Measurements from ENCODE around the gene ADAT3. TPM values are rescaled to one million over a fixed set of nuclear protein-coding genes. Genes with fewer than 3 reads are reported as not detected.

The ADAT3 gene
- total RNA-seq, 1 donor from 2014 or later = 18.4 TPM

GRCh38 chr19:1933942-1934341, 28.7 kb downstream of the ADAT3 start:
- H3K4me1 ChIP-seq = peaks cover 3 to 9% of the 10 kb centered on the region in 2 donors
- H3K27me3 ChIP-seq = no peaks in the 10 kb centered on the region
- TF ChIP-seq, protein P1, sequence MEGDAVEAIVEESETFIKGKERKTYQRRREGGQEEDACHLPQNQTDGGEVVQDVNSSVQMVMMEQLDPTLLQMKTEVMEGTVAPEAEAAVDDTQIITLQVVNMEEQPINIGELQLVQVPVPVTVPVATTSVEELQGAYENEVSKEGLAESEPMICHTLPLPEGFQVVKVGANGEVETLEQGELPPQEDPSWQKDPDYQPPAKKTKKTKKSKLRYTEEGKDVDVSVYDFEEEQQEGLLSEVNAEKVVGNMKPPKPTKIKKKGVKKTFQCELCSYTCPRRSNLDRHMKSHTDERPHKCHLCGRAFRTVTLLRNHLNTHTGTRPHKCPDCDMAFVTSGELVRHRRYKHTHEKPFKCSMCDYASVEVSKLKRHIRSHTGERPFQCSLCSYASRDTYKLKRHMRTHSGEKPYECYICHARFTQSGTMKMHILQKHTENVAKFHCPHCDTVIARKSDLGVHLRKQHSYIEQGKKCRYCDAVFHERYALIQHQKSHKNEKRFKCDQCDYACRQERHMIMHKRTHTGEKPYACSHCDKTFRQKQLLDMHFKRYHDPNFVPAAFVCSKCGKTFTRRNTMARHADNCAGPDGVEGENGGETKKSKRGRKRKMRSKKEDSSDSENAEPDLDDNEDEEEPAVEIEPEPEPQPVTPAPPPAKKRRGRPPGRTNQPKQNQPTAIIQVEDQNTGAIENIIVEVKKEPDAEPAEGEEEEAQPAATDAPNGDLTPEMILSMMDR (IDR thresholded peaks at IDR 0.05) = no peak
- intact Hi-C loops (cut with DNase I) = no loop called here
- H3K36me3 ChIP-seq = no peaks in the 10 kb centered on the region
- H3K9me3 ChIP-seq = no peaks in the 10 kb centered on the region
- H3K4me3 ChIP-seq = no peak overlapping the region
- DNase-seq (ENCODE audit: low spot score in 2 of 2) = no peak
- no peak overlapping the region for H3K27ac ChIP-seq

GRCh38 chr19:1935484-1936208, 30.4 kb downstream of the ADAT3 start:
- Histone ChIP-seq H3K27me3 (no peaks in the 10 kb centered on the region), H3K36me3 (no peaks in the 10 kb centered on the region), H3K27ac (no peak overlapping the region), H3K4me1 (peaks cover 4 to 5% of the 10 kb centered on the region in 2 donors), H3K9me3 (no peaks in the 10 kb centered on the region), H3K4me3 (no peak overlapping the region)
- intact Hi-C loops (cut with DNase I) = no loop called here
- TF ChIP-seq, protein P1 (IDR thresholded peaks at IDR 0.05) = no peak
- no peak for DNase-seq (ENCODE audit: low spot score in 2 of 2)

GRCh38 chr19:1936430-1936829, 31.2 kb downstream of the ADAT3 start:
- intact Hi-C loops (cut with DNase I) = no loop called here
- DNase-seq (ENCODE audit: low spot score in 2 of 2) = no peak
- H3K36me3 ChIP-seq = no peaks in the 10 kb centered on the region
- H3K27me3 ChIP-seq = no peaks in the 10 kb centered on the region
- H3K9me3 ChIP-seq = no peaks in the 10 kb centered on the region
- H3K4me3 ChIP-seq = no peak overlapping the region
- H3K4me1 ChIP-seq = peaks cover 4 to 5% of the 10 kb centered on the region in 2 donors
- TF ChIP-seq, protein P1 (IDR thresholded peaks at IDR 0.05) = no peak
- no peak overlapping the region for H3K27ac ChIP-seq

- DNase-seq (ENCODE audit: low spot score in 2 of 2) = no peak
- TF ChIP-seq, protein P1 (IDR thresholded peaks at IDR 0.05) = no peak
- H3K36me3 ChIP-seq = no peaks in the 10 kb centered on the region
- intact Hi-C loops (cut with DNase I) = no loop called here
- no peaks in the 10 kb centered on the region for H3K27me3 ChIP-seq
- no peaks in the 10 kb centered on the region for H3K9me3 ChIP-seq
- no peak overlapping the region for H3K27ac ChIP-seq
- H3K4me1 ChIP-seq = peaks cover 4 to 5% of the 10 kb centered on the region in 2 donors
- H3K4me3 ChIP-seq = no peak overlapping the region
These were observed 31.9 kb downstream of the ADAT3 start for GRCh38 chr19:1936916-1937610.

DNA sequence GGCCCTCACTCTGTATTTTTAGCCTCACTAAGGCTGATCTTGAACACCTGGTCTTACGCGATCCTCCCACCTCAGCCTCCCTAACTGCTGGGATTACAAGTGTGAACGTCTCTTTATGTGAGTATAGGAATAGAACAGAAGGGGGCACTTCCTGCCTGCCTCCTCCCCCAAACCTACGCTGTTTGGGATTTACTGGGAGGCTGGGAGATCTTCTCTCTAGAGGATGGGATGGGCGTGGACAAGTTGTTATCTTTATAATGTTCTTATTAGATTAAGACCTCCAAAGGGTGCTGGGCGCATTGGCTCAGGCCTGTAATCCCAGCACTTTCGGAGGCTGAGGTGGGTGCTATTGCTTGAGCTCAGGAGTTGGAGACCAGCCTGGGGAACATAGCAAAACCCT, 32.9 kb downstream of the ADAT3 start:
- Histone ChIP-seq H3K36me3 (no peaks in the 10 kb centered on the region), H3K27me3 (no peaks in the 10 kb centered on the region), H3K4me1 (peaks cover 11 to 13% of the 10 kb centered on the region in 2 donors), H3K9me3 (no peaks in the 10 kb centered on the region), H3K27ac (no peak overlapping the region), H3K4me3 (no peak overlapping the region)
- TF ChIP-seq, protein P1 (IDR thresholded peaks at IDR 0.05) = no peak
- intact Hi-C loops (cut with DNase I) = no loop called here
- no peak for DNase-seq (ENCODE audit: low spot score in 2 of 2)

Data from ascending aorta (tissue), 2 donors.